HepG2 (cell line): ENCODE measurements around the gene TMEM235. TPM values are rescaled to one million over a fixed set of nuclear protein-coding genes. Genes with fewer than 3 reads are reported as not detected.
A peak's percentile ranks its signal among the peaks of the same experiment; 100 is the strongest.

Experiments
- CCDC6 ChIP-seq: sonication (generic); formaldehyde crosslinking; IDR thresholded peaks from 2 replicates; pipeline ENCODE4 v1.8.1; 2022; ENCODE audit warnings: mild to moderate bottlenecking, missing genetic modification reagents, moderate library complexity
- ESRRA ChIP-seq: sonication (generic); formaldehyde crosslinking; IDR thresholded peaks from 2 replicates; pipeline ENCODE4 v1.5.1; 2020; ENCODE audit warnings: mild to moderate bottlenecking, low read depth, missing genetic modification reagents
- FIP1L1 ChIP-seq: fragments of 200-400 bp; formaldehyde crosslinking; IDR thresholded peaks from 2 replicates; pipeline ENCODE4 v1.6.1; 2018; ENCODE audit warnings: low read depth, mild to moderate bottlenecking, low read length, moderate library complexity, borderline replicate concordance; ENCODE audit not compliant: insufficient read depth
- FOXK2 ChIP-seq: fragments of 450-650 bp; IDR thresholded peaks from 2 replicates; pipeline ENCODE4 v1.6.1; 2016
- JDP2 ChIP-seq: sonication (generic); formaldehyde crosslinking; IDR thresholded peaks from 2 replicates; pipeline ENCODE4 v1.8.1; 2022; ENCODE audit warnings: missing genetic modification reagents, borderline replicate concordance
- KDM6A ChIP-seq: IDR thresholded peaks from 2 replicates; pipeline ENCODE4 v1.6.1; 2016; ENCODE audit warnings: low read depth
- POLR2G ChIP-seq: fragments of 200-400 bp; formaldehyde crosslinking; IDR thresholded peaks from 2 replicates; pipeline ENCODE4 v1.6.1; 2018; ENCODE audit warnings: mild to moderate bottlenecking, low read depth, low read length, moderate library complexity
- REPIN1 ChIP-seq: sonication (generic); formaldehyde crosslinking; IDR thresholded peaks from 2 replicates; pipeline ENCODE4 v1.8.0; 2022; ENCODE audit warnings: missing genetic modification reagents, low read depth, mild to moderate bottlenecking, borderline replicate concordance
- TEAD3 ChIP-seq: optimal IDR thresholded peaks from 2 replicates; pipeline ENCODE3; 2016; ENCODE audit warnings: borderline replicate concordance
- ZMYM3 ChIP-seq: sonication (generic); formaldehyde crosslinking; IDR thresholded peaks from 2 replicates; pipeline ENCODE4 v1.5.1; 2020; ENCODE audit warnings: mild to moderate bottlenecking, missing genetic modification reagents
- ZNF124 ChIP-seq: sonication (generic); formaldehyde crosslinking; IDR thresholded peaks from 2 replicates; pipeline ENCODE4 v1.4.0; 2020; ENCODE audit warnings: missing genetic modification reagents
- ZNF138 ChIP-seq: sonication (generic); formaldehyde crosslinking; IDR thresholded peaks from 2 replicates; pipeline ENCODE4 v1.5.0; 2020; ENCODE audit warnings: mild to moderate bottlenecking, low read depth, missing genetic modification reagents
- ZNF296 ChIP-seq: sonication (generic); formaldehyde crosslinking; conservative IDR thresholded peaks from 2 replicates; pipeline ENCODE4 v1.5.0; 2020; ENCODE audit warnings: mild to moderate bottlenecking, missing genetic modification reagents
- ZNF333 ChIP-seq: sonication (generic); formaldehyde crosslinking; IDR thresholded peaks from 2 replicates; pipeline ENCODE4 v1.4.0; 2020; ENCODE audit warnings: mild to moderate bottlenecking, missing genetic modification reagents, borderline replicate concordance
- ZNF431 ChIP-seq: sonication (generic); formaldehyde crosslinking; IDR thresholded peaks from 2 replicates; pipeline ENCODE4 v1.9.0; 2022; ENCODE audit warnings: missing genetic modification reagents, low read depth, mild to moderate bottlenecking, borderline replicate concordance
- ZNF432 ChIP-seq: sonication (generic); formaldehyde crosslinking; IDR thresholded peaks from 2 replicates; pipeline ENCODE4 v1.5.0; 2020; ENCODE audit warnings: missing genetic modification reagents, mild to moderate bottlenecking, borderline replicate concordance
- polyA plus RNA-seq, 8 experiments: library from polyadenylated mRNA; depleted of rRNA in 3 of 8; stranded (reverse) in 7 of 8; unstranded in 1 of 8; fragments of >200 nt; fragmentation: Illumina TruSeq in 4 of 8; extraction: Trizol in 4 of 8; gene quantifications; 2 replicates each; pipeline versions ENCODE4 v1.2.1 to v1.2.3, GENCODE V29; 2011 to 2016; ENCODE audit warnings: low read depth in 4 of 8, missing spikeins in 1 of 8, mixed read lengths in 1 of 8; ENCODE audit not compliant: insufficient read depth in 1 of 8
- total RNA-seq, 5 experiments: library from RNA; depleted of rRNA; stranded (reverse); fragments of >200 nt; fragmentation: Illumina TruSeq; extraction: Trizol; gene quantifications; 2 replicates each; pipeline ENCODE4 v1.2.3, GENCODE V29; 2016; ENCODE audit warnings: low read depth in 1 of 5
- TF ChIP-seq, protein P1 (sequence below): sonication (generic); formaldehyde crosslinking; IDR thresholded peaks from 2 replicates; pipeline ENCODE4; 2020; ENCODE audit warnings: missing genetic modification reagents, mild to moderate bottlenecking, borderline replicate concordance
- TF ChIP-seq, protein P2 (sequence below): sonication (generic); formaldehyde crosslinking; IDR thresholded peaks from 2 replicates; pipeline ENCODE4 v1.5.0; 2020; ENCODE audit warnings: mild to moderate bottlenecking, missing genetic modification reagents
- TF ChIP-seq, protein P3 (sequence below): sonication (generic); formaldehyde crosslinking; IDR thresholded peaks from 2 replicates; pipeline ENCODE4 v1.8.0; 2022; ENCODE audit warnings: missing genetic modification reagents, low read depth, mild to moderate bottlenecking, borderline replicate concordance
- TF ChIP-seq, protein P4 (sequence below): sonication (generic); formaldehyde crosslinking; IDR thresholded peaks from 2 replicates; pipeline ENCODE4 v1.9.0; 2022; ENCODE audit warnings: missing genetic modification reagents, mild to moderate bottlenecking, borderline replicate concordance
- TF ChIP-seq, protein P5 (sequence below): sonication (generic); formaldehyde crosslinking; IDR thresholded peaks from 2 replicates; pipeline ENCODE4 v1.4.0; 2020; ENCODE audit warnings: missing genetic modification reagents

TMEM235 gene
- total and polyA plus RNA-seq, 2 of the 13 experiments (the other 11 are each of a cell fraction or from before 2014, with no cell fraction given): not detected

DNA sequence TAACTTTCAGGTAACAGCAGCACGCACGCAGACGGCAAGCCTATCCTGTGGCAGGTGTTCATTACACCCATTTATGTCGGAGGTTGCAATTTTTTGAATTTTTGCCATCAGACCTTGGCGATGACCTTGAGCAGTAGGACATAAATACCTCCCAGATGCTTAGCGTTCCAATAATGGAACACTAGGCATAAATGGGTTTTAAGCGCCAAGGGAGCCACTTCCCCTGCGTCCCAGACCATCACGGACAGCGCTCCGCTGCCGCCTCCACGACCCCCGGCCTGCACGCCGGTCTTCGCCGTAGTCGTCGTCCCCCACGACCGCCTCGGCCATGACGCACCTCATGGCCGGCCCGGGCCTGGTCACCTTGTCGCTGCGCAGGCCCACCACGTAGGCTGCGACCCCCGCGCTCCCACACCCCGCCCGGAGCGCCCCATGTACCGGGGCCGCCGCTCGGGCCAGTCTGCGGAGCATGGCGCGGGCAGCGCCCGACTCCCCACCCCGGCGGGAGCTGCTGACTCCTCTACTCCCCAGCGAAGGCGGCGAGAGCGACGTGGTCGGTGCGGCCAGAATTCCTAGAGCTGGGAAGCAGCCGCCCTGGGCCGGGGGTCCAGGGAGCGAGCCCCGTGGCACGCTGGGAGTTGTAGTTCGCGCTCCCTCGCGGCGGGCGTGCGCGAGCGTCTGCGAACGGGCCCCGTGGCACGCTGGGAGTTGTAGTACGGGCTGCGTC lies 22.7 kb downstream of the TMEM235 start (continued):
- TF ChIP-seq TEAD3 (CRISPR knock-in tag) (peak; percentile 73), ZNF432 (CRISPR knock-in tag) (no peak), ZNF124 (CRISPR knock-in tag) (peak; percentile 79; the same call in 1 of the 2 replicates), POLR2G (peak; percentile 82), CCDC6 (CRISPR knock-in tag) (0 out of 2 replicates have a peak, but pooled peaks have one; percentile 42), KDM6A (CRISPR knock-in tag) (no peak), REPIN1 (peak; percentile 93), FIP1L1 (no peak), FOXK2 (no peak), ZNF138 (CRISPR knock-in tag) (0 out of 2 replicates have a peak, but pooled peaks have one; percentile 72), ESRRA (CRISPR knock-in tag) (peak; percentile 92), ZNF431 (CRISPR knock-in tag) (0 out of 2 replicates have a peak, but pooled peaks have one; percentile 39), ZMYM3 (CRISPR knock-in tag) (peak; percentile 15; the same call in 1 of the 2 replicates), ZNF296 (CRISPR knock-in tag) (0 out of 2 replicates have a peak, but pooled peaks have one; percentile 27), ZNF333 (CRISPR knock-in tag) (no peak; the same call in 1 of the 2 replicates), JDP2 (CRISPR knock-in tag) (no peak)
- TF ChIP-seq, protein P1, sequence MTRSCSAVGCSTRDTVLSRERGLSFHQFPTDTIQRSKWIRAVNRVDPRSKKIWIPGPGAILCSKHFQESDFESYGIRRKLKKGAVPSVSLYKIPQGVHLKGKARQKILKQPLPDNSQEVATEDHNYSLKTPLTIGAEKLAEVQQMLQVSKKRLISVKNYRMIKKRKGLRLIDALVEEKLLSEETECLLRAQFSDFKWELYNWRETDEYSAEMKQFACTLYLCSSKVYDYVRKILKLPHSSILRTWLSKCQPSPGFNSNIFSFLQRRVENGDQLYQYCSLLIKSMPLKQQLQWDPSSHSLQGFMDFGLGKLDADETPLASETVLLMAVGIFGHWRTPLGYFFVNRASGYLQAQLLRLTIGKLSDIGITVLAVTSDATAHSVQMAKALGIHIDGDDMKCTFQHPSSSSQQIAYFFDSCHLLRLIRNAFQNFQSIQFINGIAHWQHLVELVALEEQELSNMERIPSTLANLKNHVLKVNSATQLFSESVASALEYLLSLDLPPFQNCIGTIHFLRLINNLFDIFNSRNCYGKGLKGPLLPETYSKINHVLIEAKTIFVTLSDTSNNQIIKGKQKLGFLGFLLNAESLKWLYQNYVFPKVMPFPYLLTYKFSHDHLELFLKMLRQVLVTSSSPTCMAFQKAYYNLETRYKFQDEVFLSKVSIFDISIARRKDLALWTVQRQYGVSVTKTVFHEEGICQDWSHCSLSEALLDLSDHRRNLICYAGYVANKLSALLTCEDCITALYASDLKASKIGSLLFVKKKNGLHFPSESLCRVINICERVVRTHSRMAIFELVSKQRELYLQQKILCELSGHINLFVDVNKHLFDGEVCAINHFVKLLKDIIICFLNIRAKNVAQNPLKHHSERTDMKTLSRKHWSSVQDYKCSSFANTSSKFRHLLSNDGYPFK (CRISPR knock-in tag): peak; percentile 71; the same call in 1 of the 2 replicates
- TF ChIP-seq, protein P2, sequence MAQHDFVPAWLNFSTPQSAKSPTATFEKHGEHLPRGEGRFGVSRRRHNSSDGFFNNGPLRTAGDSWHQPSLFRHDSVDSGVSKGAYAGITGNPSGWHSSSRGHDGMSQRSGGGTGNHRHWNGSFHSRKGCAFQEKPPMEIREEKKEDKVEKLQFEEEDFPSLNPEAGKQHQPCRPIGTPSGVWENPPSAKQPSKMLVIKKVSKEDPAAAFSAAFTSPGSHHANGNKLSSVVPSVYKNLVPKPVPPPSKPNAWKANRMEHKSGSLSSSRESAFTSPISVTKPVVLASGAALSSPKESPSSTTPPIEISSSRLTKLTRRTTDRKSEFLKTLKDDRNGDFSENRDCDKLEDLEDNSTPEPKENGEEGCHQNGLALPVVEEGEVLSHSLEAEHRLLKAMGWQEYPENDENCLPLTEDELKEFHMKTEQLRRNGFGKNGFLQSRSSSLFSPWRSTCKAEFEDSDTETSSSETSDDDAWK (CRISPR knock-in tag): no peak
- TF ChIP-seq, protein P3, sequence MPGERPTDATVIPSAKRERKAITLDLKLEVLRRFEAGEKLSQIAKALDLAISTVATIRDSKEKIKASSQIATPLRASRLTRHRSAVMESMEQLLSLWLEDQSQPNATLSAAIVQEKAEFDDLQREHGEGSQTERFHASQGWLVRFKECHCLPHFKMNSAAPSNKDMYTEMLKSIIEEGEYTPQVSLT (CRISPR knock-in tag): no peak
- TF ChIP-seq, protein P4, sequence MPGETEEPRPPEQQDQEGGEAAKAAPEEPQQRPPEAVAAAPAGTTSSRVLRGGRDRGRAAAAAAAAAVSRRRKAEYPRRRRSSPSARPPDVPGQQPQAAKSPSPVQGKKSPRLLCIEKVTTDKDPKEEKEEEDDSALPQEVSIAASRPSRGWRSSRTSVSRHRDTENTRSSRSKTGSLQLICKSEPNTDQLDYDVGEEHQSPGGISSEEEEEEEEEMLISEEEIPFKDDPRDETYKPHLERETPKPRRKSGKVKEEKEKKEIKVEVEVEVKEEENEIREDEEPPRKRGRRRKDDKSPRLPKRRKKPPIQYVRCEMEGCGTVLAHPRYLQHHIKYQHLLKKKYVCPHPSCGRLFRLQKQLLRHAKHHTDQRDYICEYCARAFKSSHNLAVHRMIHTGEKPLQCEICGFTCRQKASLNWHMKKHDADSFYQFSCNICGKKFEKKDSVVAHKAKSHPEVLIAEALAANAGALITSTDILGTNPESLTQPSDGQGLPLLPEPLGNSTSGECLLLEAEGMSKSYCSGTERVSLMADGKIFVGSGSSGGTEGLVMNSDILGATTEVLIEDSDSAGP (CRISPR knock-in tag): peak; percentile 88
- TF ChIP-seq, protein P5, sequence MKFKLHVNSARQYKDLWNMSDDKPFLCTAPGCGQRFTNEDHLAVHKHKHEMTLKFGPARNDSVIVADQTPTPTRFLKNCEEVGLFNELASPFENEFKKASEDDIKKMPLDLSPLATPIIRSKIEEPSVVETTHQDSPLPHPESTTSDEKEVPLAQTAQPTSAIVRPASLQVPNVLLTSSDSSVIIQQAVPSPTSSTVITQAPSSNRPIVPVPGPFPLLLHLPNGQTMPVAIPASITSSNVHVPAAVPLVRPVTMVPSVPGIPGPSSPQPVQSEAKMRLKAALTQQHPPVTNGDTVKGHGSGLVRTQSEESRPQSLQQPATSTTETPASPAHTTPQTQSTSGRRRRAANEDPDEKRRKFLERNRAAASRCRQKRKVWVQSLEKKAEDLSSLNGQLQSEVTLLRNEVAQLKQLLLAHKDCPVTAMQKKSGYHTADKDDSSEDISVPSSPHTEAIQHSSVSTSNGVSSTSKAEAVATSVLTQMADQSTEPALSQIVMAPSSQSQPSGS (CRISPR knock-in tag): peak; percentile 77; the same call in 1 of the 2 replicates
